Heart left ventricle (tissue), 16 donors: ENCODE results near the gene GPR37. TPM values are rescaled to one million over a fixed set of nuclear protein-coding genes. Genes with fewer than 3 reads are reported as not detected.

Source experiments
- ATAC-seq, 4 donors: fragments of 200-7000 bp; cut with Tn5 transposase; one replicate each; pipeline ENCODE4 v1.9.1; 2020 to 2022; ENCODE audit warnings: moderate library complexity in 4 of 4, mild to moderate bottlenecking in 3 of 4, moderate number of reproducible peaks in 1 of 4
- DNase-seq, 5 donors: peaks; one replicate each; pipeline ENCODE4 v3.0.0-alpha.2; 2020
- H3K27ac ChIP-seq, 12 donors: fragments of 200-600 bp; sonication (generic) in 4 of 12; one replicate each; pipeline versions ENCODE4 v1.5.0 to v1.8.0; 2016 to 2022; ENCODE audit warnings: mild to moderate bottlenecking in 2 of 12
- H3K27me3 ChIP-seq, 9 donors: fragments of 200-600 bp; sonication (generic) in 2 of 9; one replicate each; pipeline versions ENCODE4 v1.5.1 to v1.8.0; 2016 to 2022; ENCODE audit warnings: mild to moderate bottlenecking in 3 of 9
- H3K36me3 ChIP-seq, 9 donors: fragments of 200-600 bp; sonication (generic) in 2 of 9; one replicate each; pipeline versions ENCODE4 v1.5.0 to v1.8.0; 2018 to 2022; ENCODE audit warnings: mild to moderate bottlenecking in 2 of 9
- H3K4me1 ChIP-seq, 12 donors: fragments of 200-600 bp; sonication (generic) in 4 of 12; one replicate each; pipeline versions ENCODE4 v1.5.0 to v1.8.0; 2016 to 2022; ENCODE audit warnings: mild to moderate bottlenecking in 3 of 12
- H3K4me3 ChIP-seq, 12 donors: fragments of 200-600 bp; sonication (generic) in 4 of 12; one replicate each; pipeline versions ENCODE4 v1.5.0 to v1.8.0; 2017 to 2022; ENCODE audit warnings: mild to moderate bottlenecking in 9 of 12, moderate library complexity in 4 of 12
- H3K9me3 ChIP-seq, 12 donors: fragments of 200-600 bp; sonication (generic) in 4 of 12; one replicate each; pipeline versions ENCODE4 v1.5.0 to v1.8.0; 2016 to 2022; ENCODE audit warnings: mild to moderate bottlenecking in 1 of 12
- CTCF ChIP-seq, 12 donors: fragments of 200-600 bp; sonication (generic) in 4 of 12; IDR thresholded peaks; one replicate each; pipeline versions ENCODE4 v1.5.0 to v1.8.0; 2018 to 2022; ENCODE audit warnings: antibody characterized with exemption in 12 of 12, mild to moderate bottlenecking in 5 of 12
- POLR2A ChIP-seq, 2 donors: fragments of 450-650 bp; IDR thresholded peaks; one replicate each; pipeline ENCODE4 v1.6.1; 2017; ENCODE audit warnings: antibody characterized with exemption in 2 of 2, mild to moderate bottlenecking in 2 of 2, moderate library complexity in 2 of 2
- WGBS, 4 donors: extraction: QIAGEN DNeasy Blood & Tissue Kit in 2 of 4; methylation state at CpG; one replicate each; pipeline versions ENCODE4 v1.1.5 to v1.1.7; 2013 to 2018; 5-methylcytosine and 5-hydroxymethylcytosine counted together
- intact Hi-C, 10 donors: fragments of 100-400 bp; cut with DNase I; formaldehyde crosslinking; loops; one replicate each; pipeline versions ENCODE4 v1.11.1 to v1.14.2; 2022
- polyA plus RNA-seq, 2 donors: library from polyadenylated mRNA; stranded (reverse); fragments of 200-250 nt; gene quantifications; one replicate each; pipeline ENCODE4 v1.2.3, GENCODE V29; 2013
- total RNA-seq, 9 donors: library from RNA; depleted of rRNA in 2 of 9; stranded (reverse); fragments of >200 nt in 2 of 9; fragmentation: NEBNext Ultra II Directional in 3 of 9; extraction: Animal tissue kit (Norgen Biotek cat#: 25700) in 3 of 9; gene quantifications; one replicate each; pipeline versions ENCODE4 v1.1.0 to v1.2.4, GENCODE V29; 2016 to 2023
- donor health status: ischemic (EF 13 %, LVEDD 7.1; RV severe dilation, severe dysfunction).
- donor health status: healthy with polysubstance abuse.
- donor health status: DM: no; HTN: yes; CAD: no.
- donor health status: DM: no; HTN: no; CAD: no.
- donor health status: ischemic (EF 25% LVEDD 6.9; RV normal size, moderate dysfunction).
- donor health status: ischemic (EF 25% LVEDD 5.7; RV mildly dilated, moderate dysfunction).
- donor health status: healthy.
- donor health status: DM: yes; HTN: yes; CAD: no.
- donor health status: ischemic (EF 35%, LVEDD 5.7; RV mildly dilated, moderate dysfunction).
- donor health status: nonischemic (EF 11% LVEDD 7.7; RV severe dilation, severe dysfunction).
- donor health status: DM: yes; HTN: yes; CAD: no.
- donor health status: PGD.
- donor health status: ischemic (EF 29% LVEDD 5.4; RV normal size, mild dysfunction).
- donor health status: nonischemic (EF 23%, LVEDD 6.1; RV moderate dilation, normal function).

Gene GPR37
- total and polyA plus RNA-seq, 11 donors = 0.01 to 0.48 (median 0.25) TPM; not detected in 8

- TF ChIP-seq POLR2A (IDR thresholded peaks at IDR 0.05) = no peak
- TF ChIP-seq CTCF (IDR thresholded peaks at IDR 0.05) = no peak
- intact Hi-C loops = no loop called here
Measured at GRCh38 chr7:124800386-124800785, 34.8 kb upstream of the GPR37 start.

GRCh38 chr7:124799448-124799847, 33.9 kb upstream of the GPR37 start:
- H3K27me3 ChIP-seq = peaks cover 0 to 5% (median 0%) of the 10 kb centered on the region in 9 donors
- 89 to 94% (median 91%) methylated on average over 6 of the region's 6 CpGs for WGBS, 4 donors
- ATAC-seq = no peak
- no peak overlapping the region for H3K4me3 ChIP-seq
- H3K4me1 ChIP-seq = no peaks in the 10 kb centered on the region
- intact Hi-C loops = no loop called here
- TF ChIP-seq CTCF (IDR thresholded peaks at IDR 0.05) (no peak), POLR2A (IDR thresholded peaks at IDR 0.05) (no peak)
- peaks cover 0 to 9% (median 0%) of the 10 kb centered on the region in 12 donors for H3K9me3 ChIP-seq
- H3K27ac ChIP-seq = no peak overlapping the region
- no peak for DNase-seq
- no peaks in the 10 kb centered on the region for H3K36me3 ChIP-seq

More at GRCh38 chr7:124800386-124800785, 34.8 kb upstream of the GPR37 start:
- H3K4me1 ChIP-seq = no peaks in the 10 kb centered on the region
- H3K9me3 ChIP-seq = peaks cover 0 to 9% (median 0%) of the 10 kb centered on the region in 12 donors
- no peak overlapping the region for H3K27ac ChIP-seq
- no peak for DNase-seq
- ATAC-seq = no peak
- H3K4me3 ChIP-seq = no peak overlapping the region
- H3K36me3 ChIP-seq = no peaks in the 10 kb centered on the region
- H3K27me3 ChIP-seq = peaks cover 0 to 5% (median 0%) of the 10 kb centered on the region in 9 donors
- 32 to 53% (median 38%) methylated on average over 2 of the region's 2 CpGs for WGBS, 4 donors

GRCh38 chr7:124796771-124797170, 31.2 kb upstream of the GPR37 start:
- TF ChIP-seq CTCF (IDR thresholded peaks at IDR 0.05) (no peak), POLR2A (IDR thresholded peaks at IDR 0.05) (no peak)
- no peak for ATAC-seq
- Histone ChIP-seq H3K36me3 (no peaks in the 10 kb centered on the region), H3K4me1 (no peaks in the 10 kb centered on the region), H3K4me3 (no peak overlapping the region), H3K9me3 (peaks cover 0 to 9% (median 0%) of the 10 kb centered on the region in 12 donors), H3K27ac (no peak overlapping the region), H3K27me3 (peaks cover 0 to 5% (median 0%) of the 10 kb centered on the region in 9 donors)
- WGBS, 4 donors = 69 to 86% (median 81%) methylated on average over 2 of the region's 2 CpGs
- intact Hi-C loops = no loop called here
- no peak for DNase-seq

GRCh38 chr7:124792696-124793095, 27.1 kb upstream of the GPR37 start:
- peaks cover 0 to 3% (median 0%) of the 10 kb centered on the region in 12 donors for H3K4me1 ChIP-seq
- intact Hi-C loops = no loop called here
- no peaks in the 10 kb centered on the region for H3K36me3 ChIP-seq
- DNase-seq (no peak), ATAC-seq (no peak)
- 73 to 88% (median 82%) methylated on average over 3 of the region's 3 CpGs for WGBS, 4 donors
- no peak for TF ChIP-seq CTCF (IDR thresholded peaks at IDR 0.05)
- TF ChIP-seq POLR2A (IDR thresholded peaks at IDR 0.05) = no peak
- peaks cover 0 to 9% (median 0%) of the 10 kb centered on the region in 12 donors for H3K9me3 ChIP-seq
- H3K4me3 ChIP-seq = no peak overlapping the region
- no peak overlapping the region for H3K27ac ChIP-seq
- no peaks in the 10 kb centered on the region for H3K27me3 ChIP-seq
